Gastroesophageal sphincter (tissue), 4 donors: ENCODE results near the gene CHDH. TPM values are rescaled to one million over a fixed set of nuclear protein-coding genes. Genes with fewer than 3 reads are reported as not detected.

Experiments
- ATAC-seq: fragments of 150-250 bp; one replicate; pipeline ENCODE4 v1.9.1; 2016; ENCODE audit warnings: mild to moderate bottlenecking, moderate library complexity
- H3K27ac ChIP-seq, 4 donors: fragments of 200-600 bp; sonication (generic) in 3 of 4; 1 replicate in 3 of 4; 2 replicates in 1 of 4; pipeline ENCODE4 v1.5.1; 2016 to 2019
- H3K27me3 ChIP-seq: fragments of 200-600 bp; sonication (generic); one replicate; pipeline ENCODE4 v1.5.1; 2019
- H3K36me3 ChIP-seq, 2 donors: fragments of 200-600 bp; sonication (generic); one replicate each; pipeline ENCODE4 v1.5.1; 2019; ENCODE audit warnings: control low read depth in 1 of 2
- H3K4me1 ChIP-seq, 3 donors: fragments of 200-600 bp; sonication (generic); 1 replicate in 2 of 3; 2 replicates in 1 of 3; pipeline ENCODE4 v1.5.1; 2016 to 2019; ENCODE audit warnings: control low read depth in 2 of 3
- H3K4me3 ChIP-seq, 2 donors: fragments of 200-600 bp; sonication (generic); one replicate each; pipeline ENCODE4 v1.5.1; 2019; ENCODE audit warnings: mild to moderate bottlenecking in 1 of 2, moderate library complexity in 1 of 2
- H3K9me3 ChIP-seq, 3 donors: fragments of 200-600 bp; sonication (generic); one replicate each; pipeline ENCODE4 v1.5.1; 2017 to 2019; ENCODE audit warnings: control low read depth in 2 of 3
- CTCF ChIP-seq, 4 experiments: fragments of 200-600 bp in 2 of 4; fragments of 450-650 bp in 2 of 4; sonication (generic) in 1 of 4; IDR thresholded peaks; one replicate each; pipeline ENCODE4 v1.5.1; 2017 to 2019; ENCODE audit warnings: antibody characterized with exemption in 4 of 4, mild to moderate bottlenecking in 2 of 4, moderate library complexity in 2 of 4
- EP300 ChIP-seq: sonication (generic); formaldehyde crosslinking; IDR thresholded peaks from one replicate; pipeline ENCODE4 v1.6.1; 2017; ENCODE audit warnings: antibody characterized with exemption, mild to moderate bottlenecking
- POLR2A ChIP-seq, 2 donors: fragments of 450-650 bp; IDR thresholded peaks; one replicate each; pipeline ENCODE4 v1.6.1; 2017; ENCODE audit warnings: antibody characterized with exemption in 2 of 2, mild to moderate bottlenecking in 2 of 2, moderate library complexity in 1 of 2
- POLR2AphosphoS5 ChIP-seq: sonication (generic); formaldehyde crosslinking; IDR thresholded peaks from one replicate; pipeline ENCODE4 v1.6.1; 2017; ENCODE audit warnings: antibody characterized with exemption
- WGBS, 2 donors: methylation state at CpG; one replicate each; pipeline ENCODE4 v1.1.5; 2018; ENCODE audit warnings: low coverage in 1 of 2; 5-methylcytosine and 5-hydroxymethylcytosine counted together
- total RNA-seq, 4 donors: library from RNA; depleted of rRNA; stranded (reverse); fragments of >200 nt; gene quantifications; one replicate each; pipeline ENCODE4 v1.1.0, GENCODE V29; 2016

CHDH gene
- 10 to 100 TPM in 1 of 4 donors, 1 to 10 TPM in 2, under 1 TPM in 1; 0.78 to 13.1 (median 4.0) TPM for total RNA-seq

DNA sequence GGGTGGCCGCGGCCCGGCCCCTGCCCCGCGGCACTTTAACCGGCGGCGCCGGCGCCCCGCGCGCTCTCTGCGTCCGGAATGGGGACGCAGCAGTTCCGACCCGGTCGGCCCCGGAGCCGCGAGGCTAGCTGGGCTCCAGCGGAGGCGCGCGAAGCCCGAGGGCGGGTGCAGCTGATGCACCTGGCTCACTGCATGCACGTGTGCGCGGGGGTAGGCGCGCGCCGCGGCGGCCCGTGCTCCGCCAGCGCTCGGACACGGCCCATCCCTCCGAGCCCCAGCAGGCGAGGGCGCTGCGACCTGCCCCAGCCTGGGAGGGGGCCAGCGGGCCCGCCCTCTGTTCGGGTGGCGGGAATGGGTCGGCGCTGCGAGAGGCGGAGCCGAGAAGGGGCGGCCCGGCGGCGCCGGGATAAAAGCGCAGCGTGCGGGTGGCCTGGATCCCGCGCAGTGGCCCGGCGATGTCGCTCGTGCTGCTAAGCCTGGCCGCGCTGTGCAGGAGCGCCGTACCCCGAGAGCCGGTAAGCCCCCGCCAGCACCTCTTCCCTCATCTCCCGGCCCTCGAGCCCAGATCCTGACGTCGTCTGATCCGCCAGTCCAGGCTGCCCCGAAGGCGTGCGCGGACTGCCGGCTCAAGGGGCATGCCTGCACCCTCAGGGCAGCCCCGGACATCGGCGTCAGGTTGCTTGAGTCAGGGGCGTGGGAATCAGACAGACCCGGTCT, at the start of gene CHDH, which contains the start of gene IL17RB:
Gene CHDH, minus strand, starts transcription at position 286 of the 717 bp plus-strand sequence. CDS start 22,411 bp downstream, outside the sequence.
Gene IL17RB, plus strand, starts transcription at position 435 of the 717 bp plus-strand sequence. Its CDS starts 21 bp downstream, at position 456.
- Histone ChIP-seq H3K9me3 (no peaks in the 10 kb centered on the region), H3K4me1 (peaks cover 0 to 27% (median 4%) of the 10 kb centered on the region in 3 donors), H3K4me3 (peak within 1 kb of the TSS; percentile 42 to 80), H3K36me3 (no peaks in the 10 kb centered on the region), H3K27ac (peak within 1 kb of the TSS in 3 of 4 donors; percentile 44 to 81 (median 74)), H3K27me3 (peaks cover 29% of the 10 kb centered on the region)
- TF ChIP-seq CTCF (IDR thresholded peaks at IDR 0.05) (peak in 1 of 4 experiments; percentile 18), POLR2AphosphoS5 (no peak), POLR2A (IDR thresholded peaks at IDR 0.05) (no peak), EP300 (no peak)
- 0 to 1% methylated on average over 7 to 12 of the region's 91 CpGs for WGBS, 2 donors
- ATAC-seq = peak; percentile 82

DNA sequence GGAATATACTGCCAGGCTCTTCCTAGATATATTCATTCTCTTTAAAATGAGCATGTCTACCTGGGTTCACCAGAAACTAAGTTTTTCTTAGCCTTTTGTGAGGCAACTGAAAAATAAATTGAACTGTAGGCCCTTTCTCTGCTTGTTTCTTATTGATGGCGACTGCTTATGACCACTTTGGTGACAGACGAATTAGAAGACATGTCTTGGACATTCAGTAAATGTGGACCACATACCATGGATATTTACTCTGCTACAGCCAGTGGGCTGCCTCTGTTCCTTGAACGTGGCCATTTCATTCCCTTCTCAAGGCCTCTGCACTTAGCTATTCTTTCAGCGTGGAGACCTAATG, 46.0 kb upstream of the CHDH start:
- Histone ChIP-seq H3K36me3 (peaks cover 0 to 10% of the 10 kb centered on the region in 2 donors), H3K4me3 (peak overlapping the region; percentile 39 to 82), H3K9me3 (no peaks in the 10 kb centered on the region), H3K27ac (peak overlapping the region; percentile 82 to 98 (median 92)), H3K27me3 (peaks cover 4% of the 10 kb centered on the region), H3K4me1 (peaks cover 10 to 33% (median 12%) of the 10 kb centered on the region in 3 donors)
- WGBS, 2 donors = 30 to 47% methylated on average over 4 of the region's 4 CpGs
- ATAC-seq = no peak
- no peak for TF ChIP-seq EP300
- no peak for TF ChIP-seq POLR2AphosphoS5
- no peak for TF ChIP-seq CTCF (IDR thresholded peaks at IDR 0.05)
- no peak for TF ChIP-seq POLR2A (IDR thresholded peaks at IDR 0.05)

DNA sequence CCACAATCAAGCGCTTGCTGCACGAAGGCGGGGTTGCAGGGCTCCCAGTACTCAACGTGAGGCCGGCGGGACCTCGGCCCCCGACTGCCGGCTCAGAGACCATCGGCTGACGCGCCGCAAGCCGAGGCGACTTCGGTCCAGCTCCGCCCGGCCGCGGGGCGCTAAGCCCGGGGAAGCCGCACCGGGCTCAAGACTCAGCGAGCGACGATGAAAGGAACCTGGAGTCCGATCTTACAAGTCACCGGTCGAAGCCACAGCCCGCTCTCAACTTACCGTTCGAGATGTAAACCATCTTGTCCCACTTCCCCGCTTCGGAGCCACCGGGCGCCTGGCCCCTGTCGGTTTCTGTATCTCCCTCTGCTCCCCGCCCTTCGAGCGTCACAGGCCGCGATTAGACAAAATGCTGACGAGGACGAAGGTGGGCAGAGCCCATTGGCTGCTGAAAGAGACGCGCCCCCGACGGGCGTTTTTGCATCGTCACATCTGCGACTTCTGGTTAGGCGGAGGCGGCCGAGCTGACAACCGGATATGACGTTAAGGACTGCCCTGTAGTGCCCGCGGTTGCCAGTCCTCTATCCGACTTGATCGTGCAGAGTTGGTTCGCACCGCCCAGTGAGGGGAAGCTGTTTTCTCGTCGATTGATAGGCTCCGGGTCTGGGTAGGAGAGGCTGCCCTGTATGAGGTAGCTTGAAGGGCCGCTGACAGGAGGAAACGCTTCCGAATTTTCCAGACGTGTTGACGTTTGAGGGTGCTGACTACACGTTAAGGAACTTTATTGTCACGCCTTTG, 45.5 kb upstream of the CHDH start, which contains the start of gene SELENOK:
Gene SELENOK, minus strand, starts transcription at position 363 of the 789 bp plus-strand sequence.
- peak within 1 kb of the TSS; percentile 82 to 96 for H3K4me3 ChIP-seq
- H3K9me3 ChIP-seq = no peaks in the 10 kb centered on the region
- H3K27me3 ChIP-seq = no peaks in the 10 kb centered on the region
- H3K27ac ChIP-seq = peak within 1 kb of the TSS; percentile 87 to 98 (median 95)
- peak; percentile 97 for ATAC-seq
- H3K36me3 ChIP-seq = peaks cover 0 to 16% of the 10 kb centered on the region in 2 donors
- 0 to 2% methylated on average over 10 to 12 of the region's 73 CpGs for WGBS, 2 donors
- TF ChIP-seq EP300 (peak; percentile 3), POLR2AphosphoS5 (peak; percentile 98), CTCF (IDR thresholded peaks at IDR 0.05) (no peak), POLR2A (IDR thresholded peaks at IDR 0.05) (peak; percentile 95 to 96)
- peaks cover 10 to 33% (median 12%) of the 10 kb centered on the region in 3 donors for H3K4me1 ChIP-seq

- 5 to 8% methylated on average over 13 to 15 of the region's 21 CpGs for WGBS, 2 donors
- no peak for TF ChIP-seq CTCF (IDR thresholded peaks at IDR 0.05)
- no peak for TF ChIP-seq EP300
- no peak for TF ChIP-seq POLR2AphosphoS5
- no peak for TF ChIP-seq POLR2A (IDR thresholded peaks at IDR 0.05)
- H3K27ac ChIP-seq = peak overlapping the region; percentile 87 to 98 (median 95)
- peaks cover 10 to 33% (median 12%) of the 10 kb centered on the region in 3 donors for H3K4me1 ChIP-seq
- no peak for ATAC-seq
- peak overlapping the region; percentile 82 to 96 for H3K4me3 ChIP-seq
- no peaks in the 10 kb centered on the region for H3K27me3 ChIP-seq
- no peaks in the 10 kb centered on the region for H3K9me3 ChIP-seq
- peaks cover 0 to 24% of the 10 kb centered on the region in 2 donors for H3K36me3 ChIP-seq
These were observed 44.7 kb upstream of the CHDH start for GRCh38 chr3:53890726-53891475.
